ENCODE results near the gene TRA2A. TPM values are rescaled to one million over a fixed set of nuclear protein-coding genes. Genes with fewer than 3 reads are reported as not detected.

Gene TRA2A
- total and polyA plus RNA-seq, 2 of the 13 experiments (the other 11 are each of a cell fraction or from before 2014, with no cell fraction given), result 39.1 to 41.6 TPM

DNA sequence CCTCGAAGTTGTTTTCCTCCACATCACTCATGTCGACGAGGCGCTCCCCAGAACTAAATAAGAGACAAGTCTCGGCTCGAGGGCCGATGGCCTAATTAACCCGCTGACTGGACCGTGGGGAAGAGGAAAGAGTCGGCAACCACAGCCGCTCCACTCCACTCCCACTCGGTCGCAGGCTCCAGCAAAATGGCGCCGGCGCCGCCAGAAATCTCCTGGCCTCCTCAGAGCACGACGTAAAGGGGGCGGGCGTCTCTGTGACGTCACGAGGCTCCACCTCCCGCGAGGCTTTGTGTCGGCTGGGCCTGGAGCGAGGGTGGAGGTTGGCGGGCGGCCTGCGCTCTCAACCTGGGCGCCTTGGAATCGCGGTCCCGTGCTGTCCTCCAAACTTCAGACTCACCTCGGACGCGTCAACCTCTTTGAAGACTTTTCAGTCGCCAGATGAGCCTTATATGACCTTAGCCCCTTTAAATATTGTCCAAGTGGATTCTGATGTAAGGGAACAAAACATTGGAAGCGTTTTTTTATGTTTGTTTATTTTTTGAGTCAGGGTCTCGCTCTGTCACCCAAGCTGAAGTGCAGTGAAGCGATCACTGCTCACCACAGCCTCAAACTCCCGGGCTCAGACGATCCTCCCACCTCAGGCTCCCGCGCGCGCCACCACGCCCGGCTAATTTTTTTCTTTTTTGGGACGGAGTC, at the start of gene TRA2A (continued):
- TF ChIP-seq, protein P1, sequence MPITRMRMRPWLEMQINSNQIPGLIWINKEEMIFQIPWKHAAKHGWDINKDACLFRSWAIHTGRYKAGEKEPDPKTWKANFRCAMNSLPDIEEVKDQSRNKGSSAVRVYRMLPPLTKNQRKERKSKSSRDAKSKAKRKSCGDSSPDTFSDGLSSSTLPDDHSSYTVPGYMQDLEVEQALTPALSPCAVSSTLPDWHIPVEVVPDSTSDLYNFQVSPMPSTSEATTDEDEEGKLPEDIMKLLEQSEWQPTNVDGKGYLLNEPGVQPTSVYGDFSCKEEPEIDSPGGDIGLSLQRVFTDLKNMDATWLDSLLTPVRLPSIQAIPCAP (CRISPR knock-in tag; IDR thresholded peaks at IDR 0.05; ENCODE audit: low read depth), result no peak
- TF ChIP-seq, protein P2, sequence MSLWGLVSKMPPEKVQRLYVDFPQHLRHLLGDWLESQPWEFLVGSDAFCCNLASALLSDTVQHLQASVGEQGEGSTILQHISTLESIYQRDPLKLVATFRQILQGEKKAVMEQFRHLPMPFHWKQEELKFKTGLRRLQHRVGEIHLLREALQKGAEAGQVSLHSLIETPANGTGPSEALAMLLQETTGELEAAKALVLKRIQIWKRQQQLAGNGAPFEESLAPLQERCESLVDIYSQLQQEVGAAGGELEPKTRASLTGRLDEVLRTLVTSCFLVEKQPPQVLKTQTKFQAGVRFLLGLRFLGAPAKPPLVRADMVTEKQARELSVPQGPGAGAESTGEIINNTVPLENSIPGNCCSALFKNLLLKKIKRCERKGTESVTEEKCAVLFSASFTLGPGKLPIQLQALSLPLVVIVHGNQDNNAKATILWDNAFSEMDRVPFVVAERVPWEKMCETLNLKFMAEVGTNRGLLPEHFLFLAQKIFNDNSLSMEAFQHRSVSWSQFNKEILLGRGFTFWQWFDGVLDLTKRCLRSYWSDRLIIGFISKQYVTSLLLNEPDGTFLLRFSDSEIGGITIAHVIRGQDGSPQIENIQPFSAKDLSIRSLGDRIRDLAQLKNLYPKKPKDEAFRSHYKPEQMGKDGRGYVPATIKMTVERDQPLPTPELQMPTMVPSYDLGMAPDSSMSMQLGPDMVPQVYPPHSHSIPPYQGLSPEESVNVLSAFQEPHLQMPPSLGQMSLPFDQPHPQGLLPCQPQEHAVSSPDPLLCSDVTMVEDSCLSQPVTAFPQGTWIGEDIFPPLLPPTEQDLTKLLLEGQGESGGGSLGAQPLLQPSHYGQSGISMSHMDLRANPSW (CRISPR knock-in tag; IDR thresholded peaks at IDR 0.05; ENCODE audit: borderline replicate concordance), result no peak; the same call in 1 of the 2 replicates
- peak; percentile 31 for TF ChIP-seq NFYB (CRISPR knock-in tag; IDR thresholded peaks at IDR 0.05)
- peak; percentile 81 for TF ChIP-seq GATA4 (IDR thresholded peaks at IDR 0.05; ENCODE audit: borderline replicate concordance, low read depth)
- TF ChIP-seq ZNF879 (CRISPR knock-in tag; IDR thresholded peaks at IDR 0.05), result no peak
- TF ChIP-seq YY1 (IDR thresholded peaks at IDR 0.05; ENCODE audit: insufficient read depth, insufficient replicate concordance, low read depth, low read length), result peak; percentile 97
- peak; percentile 91; the same call in 1 of the 2 replicates for TF ChIP-seq ZNF253 (CRISPR knock-in tag; IDR thresholded peaks at IDR 0.05; ENCODE audit: borderline replicate concordance)
- no peak for TF ChIP-seq ZNF446 (CRISPR knock-in tag; IDR thresholded peaks at IDR 0.05)
- no peak for TF ChIP-seq ZSCAN25 (CRISPR knock-in tag; IDR thresholded peaks at IDR 0.05)
- TF ChIP-seq, protein P3, sequence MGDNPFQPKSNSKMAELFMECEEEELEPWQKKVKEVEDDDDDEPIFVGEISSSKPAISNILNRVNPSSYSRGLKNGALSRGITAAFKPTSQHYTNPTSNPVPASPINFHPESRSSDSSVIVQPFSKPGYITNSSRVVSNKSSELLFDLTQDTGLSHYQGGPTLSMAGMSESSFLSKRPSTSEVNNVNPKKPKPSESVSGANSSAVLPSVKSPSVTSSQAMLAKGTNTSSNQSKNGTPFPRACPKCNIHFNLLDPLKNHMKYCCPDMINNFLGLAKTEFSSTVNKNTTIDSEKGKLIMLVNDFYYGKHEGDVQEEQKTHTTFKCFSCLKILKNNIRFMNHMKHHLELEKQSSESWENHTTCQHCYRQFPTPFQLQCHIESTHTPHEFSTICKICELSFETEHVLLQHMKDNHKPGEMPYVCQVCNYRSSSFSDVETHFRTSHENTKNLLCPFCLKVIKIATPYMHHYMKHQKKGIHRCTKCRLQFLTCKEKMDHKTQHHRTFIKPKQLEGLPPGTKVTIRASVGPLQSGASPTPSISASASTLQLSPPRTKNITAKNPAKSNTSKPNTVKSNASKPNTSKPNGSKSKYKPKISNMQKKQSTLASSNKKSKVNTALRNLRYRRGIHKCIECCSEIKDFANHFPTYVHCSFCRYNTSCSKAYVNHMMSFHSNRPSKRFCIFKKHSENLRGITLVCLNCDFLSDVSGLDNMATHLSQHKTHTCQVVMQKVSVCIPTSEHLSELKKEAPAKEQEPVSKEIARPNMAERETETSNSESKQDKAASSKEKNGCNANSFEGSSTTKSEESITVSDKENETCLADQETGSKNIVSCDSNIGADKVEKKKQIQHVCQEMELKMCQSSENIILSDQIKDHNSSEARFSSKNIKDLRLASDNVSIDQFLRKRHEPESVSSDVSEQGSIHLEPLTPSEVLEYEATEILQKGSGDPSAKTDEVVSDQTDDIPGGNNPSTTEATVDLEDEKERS (CRISPR knock-in tag; IDR thresholded peaks at IDR 0.05), result peak; percentile 73; the same call in 1 of the 2 replicates
- TF ChIP-seq, protein P4, sequence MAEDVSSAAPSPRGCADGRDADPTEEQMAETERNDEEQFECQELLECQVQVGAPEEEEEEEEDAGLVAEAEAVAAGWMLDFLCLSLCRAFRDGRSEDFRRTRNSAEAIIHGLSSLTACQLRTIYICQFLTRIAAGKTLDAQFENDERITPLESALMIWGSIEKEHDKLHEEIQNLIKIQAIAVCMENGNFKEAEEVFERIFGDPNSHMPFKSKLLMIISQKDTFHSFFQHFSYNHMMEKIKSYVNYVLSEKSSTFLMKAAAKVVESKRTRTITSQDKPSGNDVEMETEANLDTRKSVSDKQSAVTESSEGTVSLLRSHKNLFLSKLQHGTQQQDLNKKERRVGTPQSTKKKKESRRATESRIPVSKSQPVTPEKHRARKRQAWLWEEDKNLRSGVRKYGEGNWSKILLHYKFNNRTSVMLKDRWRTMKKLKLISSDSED (CRISPR knock-in tag; IDR thresholded peaks at IDR 0.05), result peak; percentile 80; the same call in 1 of the 2 replicates
- TF ChIP-seq, protein P5, sequence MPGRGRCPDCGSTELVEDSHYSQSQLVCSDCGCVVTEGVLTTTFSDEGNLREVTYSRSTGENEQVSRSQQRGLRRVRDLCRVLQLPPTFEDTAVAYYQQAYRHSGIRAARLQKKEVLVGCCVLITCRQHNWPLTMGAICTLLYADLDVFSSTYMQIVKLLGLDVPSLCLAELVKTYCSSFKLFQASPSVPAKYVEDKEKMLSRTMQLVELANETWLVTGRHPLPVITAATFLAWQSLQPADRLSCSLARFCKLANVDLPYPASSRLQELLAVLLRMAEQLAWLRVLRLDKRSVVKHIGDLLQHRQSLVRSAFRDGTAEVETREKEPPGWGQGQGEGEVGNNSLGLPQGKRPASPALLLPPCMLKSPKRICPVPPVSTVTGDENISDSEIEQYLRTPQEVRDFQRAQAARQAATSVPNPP (CRISPR knock-in tag; IDR thresholded peaks at IDR 0.05), result peak; percentile 34; the same call in 1 of the 2 replicates
- TF ChIP-seq ZNF781 (CRISPR knock-in tag; IDR thresholded peaks at IDR 0.05; ENCODE audit: borderline replicate concordance, not compliant biosample characterization), result peak; percentile 48
- no peak for TF ChIP-seq ZNF775 (CRISPR knock-in tag; IDR thresholded peaks at IDR 0.05; ENCODE audit: borderline replicate concordance)
- TF ChIP-seq ZC3H4 (CRISPR knock-in tag; IDR thresholded peaks at IDR 0.05; ENCODE audit: borderline replicate concordance), result no peak
- no peak for TF ChIP-seq HDAC6 (IDR thresholded peaks at IDR 0.05; ENCODE audit: low read depth, low read length)
- 0 out of 2 replicates have a peak, but pooled peaks have one; percentile 26 for TF ChIP-seq SIN3B (IDR thresholded peaks at IDR 0.05; ENCODE audit: low read length)
- TF ChIP-seq GFI1 (CRISPR knock-in tag; IDR thresholded peaks at IDR 0.05; ENCODE audit: borderline replicate concordance), result no peak

Data from HepG2 (cell line).